T-helper 1 cell treated with Interleukin-12 subunit alpha and Interleukin-12 subunit beta and Interleukin-4 antibody, amounts not matched to agents 30 μg/mL and 1 μg/mL, for 36 hours (primary cell): ENCODE results near the gene ADAM17.
A peak's percentile ranks its signal among the peaks of the same experiment; 100 is the strongest.
"Not testable (repeated sequence)": the region's sequence is repeated elsewhere in the genome, so short reads cannot be mapped to it uniquely, and the experiment has no call there.

Experiments
- H3K27ac Mint-ChIP-seq: one replicate; pipeline ENCODE4 v1.8.0; 2021; ENCODE audit warnings: mild to moderate bottlenecking, mixed read lengths
- H3K27me3 Mint-ChIP-seq: one replicate; pipeline ENCODE4 v1.8.0; 2021; ENCODE audit warnings: low read depth, mixed read lengths
- H3K36me3 Mint-ChIP-seq: one replicate; pipeline ENCODE4 v1.8.0; 2021; ENCODE audit warnings: low read depth, mixed read lengths
- H3K4me1 Mint-ChIP-seq: one replicate; pipeline ENCODE4 v1.8.0; 2021; ENCODE audit warnings: low read depth, mixed read lengths
- H3K4me3 Mint-ChIP-seq: one replicate; pipeline ENCODE4 v1.8.0; 2021; ENCODE audit warnings: mild to moderate bottlenecking, moderate library complexity, mixed read lengths
- H3K9me3 Mint-ChIP-seq: one replicate; pipeline ENCODE4 v1.8.0; 2021; ENCODE audit warnings: mixed read lengths

The ADAM17 gene

GRCh38 chr2:9518163-9518562 lies 37.5 kb downstream of the ADAM17 start:
- no peak overlapping the region for H3K4me3 Mint-ChIP-seq
- no peak overlapping the region for H3K27ac Mint-ChIP-seq
- peaks cover 47% of the 10 kb centered on the region for H3K36me3 Mint-ChIP-seq
- H3K9me3 Mint-ChIP-seq, result no peaks in the 10 kb centered on the region
- no peaks in the 10 kb centered on the region for H3K27me3 Mint-ChIP-seq
- H3K4me1 Mint-ChIP-seq, result no peaks in the 10 kb centered on the region

- H3K36me3 Mint-ChIP-seq, result peaks cover 45% of the 10 kb centered on the region
- H3K27ac Mint-ChIP-seq, result no peak overlapping the region
- H3K27me3 Mint-ChIP-seq, result no peaks in the 10 kb centered on the region
These were observed 38.4 kb downstream of the ADAM17 start for GRCh38 chr2:9517118-9517782.

GRCh38 chr2:9513946-9514345 lies 41.7 kb downstream of the ADAM17 start:
- peaks cover 36% of the 10 kb centered on the region for H3K36me3 Mint-ChIP-seq
- H3K4me1 Mint-ChIP-seq, H3K27ac Mint-ChIP-seq, H3K4me3 Mint-ChIP-seq, H3K9me3 Mint-ChIP-seq, H3K27me3 Mint-ChIP-seq: not testable (repeated sequence)

More at GRCh38 chr2:9517118-9517782, 38.4 kb downstream of the ADAM17 start:
- Mint-ChIP-seq H3K4me1 (no peaks in the 10 kb centered on the region), H3K9me3 (no peaks in the 10 kb centered on the region), H3K4me3 (no peak overlapping the region)

GRCh38 chr2:9508931-9509330 lies 46.7 kb downstream of the ADAM17 start:
- no peaks in the 10 kb centered on the region for H3K27me3 Mint-ChIP-seq
- no peaks in the 10 kb centered on the region for H3K4me1 Mint-ChIP-seq
- H3K36me3 Mint-ChIP-seq, result peaks cover 40% of the 10 kb centered on the region
- H3K9me3 Mint-ChIP-seq, result no peaks in the 10 kb centered on the region
- no peak overlapping the region for H3K4me3 Mint-ChIP-seq
- no peak overlapping the region for H3K27ac Mint-ChIP-seq

- Mint-ChIP-seq H3K4me1 (peaks cover 14% of the 10 kb centered on the region), H3K36me3 (peaks cover 51% of the 10 kb centered on the region), H3K4me3 (no peak overlapping the region), H3K9me3 (no peaks in the 10 kb centered on the region), H3K27ac (no peak overlapping the region), H3K27me3 (no peaks in the 10 kb centered on the region)
These were observed 57.4 kb downstream of the ADAM17 start for GRCh38 chr2:9498210-9498609.

- Mint-ChIP-seq H3K4me1 (peaks cover 14% of the 10 kb centered on the region), H3K27me3 (no peaks in the 10 kb centered on the region), H3K27ac (peak overlapping the region; percentile 8), H3K36me3 (peaks cover 49% of the 10 kb centered on the region), H3K9me3 (no peaks in the 10 kb centered on the region), H3K4me3 (no peak overlapping the region)
These were observed 58.6 kb downstream of the ADAM17 start for GRCh38 chr2:9497017-9497416.

- H3K4me3 Mint-ChIP-seq, result no peak overlapping the region
- no peaks in the 10 kb centered on the region for H3K27me3 Mint-ChIP-seq
- peaks cover 14% of the 10 kb centered on the region for H3K4me1 Mint-ChIP-seq
- H3K27ac Mint-ChIP-seq, result no peak overlapping the region
- H3K9me3 Mint-ChIP-seq, result no peaks in the 10 kb centered on the region
- peaks cover 46% of the 10 kb centered on the region for H3K36me3 Mint-ChIP-seq
These were observed 61.5 kb downstream of the ADAM17 start for GRCh38 chr2:9494081-9494480.

- H3K27ac Mint-ChIP-seq, result no peak overlapping the region
- H3K36me3 Mint-ChIP-seq, result peaks cover 49% of the 10 kb centered on the region
- no peaks in the 10 kb centered on the region for H3K27me3 Mint-ChIP-seq
- peaks cover 16% of the 10 kb centered on the region for H3K4me1 Mint-ChIP-seq
- no peak overlapping the region for H3K4me3 Mint-ChIP-seq
- no peaks in the 10 kb centered on the region for H3K9me3 Mint-ChIP-seq
These were observed 62.2 kb downstream of the ADAM17 start for GRCh38 chr2:9493478-9493877.

GRCh38 chr2:9492927-9493326 lies 62.7 kb downstream of the ADAM17 start:
- Mint-ChIP-seq H3K36me3 (peaks cover 53% of the 10 kb centered on the region), H3K4me1 (peaks cover 16% of the 10 kb centered on the region), H3K4me3 (no peak overlapping the region), H3K27ac (no peak overlapping the region), H3K9me3 (no peaks in the 10 kb centered on the region), H3K27me3 (no peaks in the 10 kb centered on the region)

- no peaks in the 10 kb centered on the region for H3K27me3 Mint-ChIP-seq
- no peak overlapping the region for H3K4me3 Mint-ChIP-seq
- H3K27ac Mint-ChIP-seq, result no peak overlapping the region
- H3K9me3 Mint-ChIP-seq, result no peaks in the 10 kb centered on the region
- H3K36me3 Mint-ChIP-seq, result peaks cover 56% of the 10 kb centered on the region
- H3K4me1 Mint-ChIP-seq, result peaks cover 11% of the 10 kb centered on the region
These were observed 64.8 kb downstream of the ADAM17 start for GRCh38 chr2:9490789-9491188.

GRCh38 chr2:9488583-9489547 lies 66.8 kb downstream of the ADAM17 start:
- Mint-ChIP-seq H3K4me3 (no peak overlapping the region), H3K27me3 (no peaks in the 10 kb centered on the region), H3K36me3 (peaks cover 65% of the 10 kb centered on the region), H3K27ac (no peak overlapping the region), H3K4me1 (peaks cover 8% of the 10 kb centered on the region), H3K9me3 (no peaks in the 10 kb centered on the region)

- H3K9me3 Mint-ChIP-seq, result no peaks in the 10 kb centered on the region
- no peaks in the 10 kb centered on the region for H3K27me3 Mint-ChIP-seq
- H3K4me1 Mint-ChIP-seq, result peaks cover 4% of the 10 kb centered on the region
- H3K4me3 Mint-ChIP-seq, result no peak overlapping the region
- H3K36me3 Mint-ChIP-seq, result peaks cover 44% of the 10 kb centered on the region
- no peak overlapping the region for H3K27ac Mint-ChIP-seq
These were observed 71.1 kb downstream of the ADAM17 start for GRCh38 chr2:9484533-9484932.

GRCh38 chr2:9483107-9483506 lies 72.5 kb downstream of the ADAM17 start:
- no peak overlapping the region for H3K27ac Mint-ChIP-seq
- H3K9me3 Mint-ChIP-seq, result no peaks in the 10 kb centered on the region
- H3K4me1 Mint-ChIP-seq, result peaks cover 9% of the 10 kb centered on the region
- H3K27me3 Mint-ChIP-seq, result no peaks in the 10 kb centered on the region
- peaks cover 44% of the 10 kb centered on the region for H3K36me3 Mint-ChIP-seq
- H3K4me3 Mint-ChIP-seq, result no peak overlapping the region

GRCh38 chr2:9480157-9480556 lies 75.5 kb downstream of the ADAM17 start:
- no peak overlapping the region for H3K4me3 Mint-ChIP-seq
- no peaks in the 10 kb centered on the region for H3K27me3 Mint-ChIP-seq
- H3K36me3 Mint-ChIP-seq, result peaks cover 42% of the 10 kb centered on the region
- no peaks in the 10 kb centered on the region for H3K9me3 Mint-ChIP-seq
- no peak overlapping the region for H3K27ac Mint-ChIP-seq
- peaks cover 27% of the 10 kb centered on the region for H3K4me1 Mint-ChIP-seq

GRCh38 chr2:9478526-9478925 lies 77.1 kb downstream of the ADAM17 start:
- Mint-ChIP-seq H3K4me1 (peaks cover 29% of the 10 kb centered on the region), H3K4me3 (no peak overlapping the region), H3K27me3 (no peaks in the 10 kb centered on the region), H3K27ac (no peak overlapping the region), H3K36me3 (peaks cover 30% of the 10 kb centered on the region), H3K9me3 (no peaks in the 10 kb centered on the region)
